ENCODE measurements around the gene IZUMO4.

IZUMO4 gene

GRCh38 chr19:2103045-2103707 is 6.5 kb downstream of the IZUMO4 start:
- TF ChIP-seq CTCF (conservative IDR thresholded peaks at IDR 0.05; ENCODE audit: low read depth, low read length), result no peak
- DNase-seq (ENCODE audit: low read depth), result no peak
- no peak overlapping the region for H3K4me3 ChIP-seq (ENCODE audit: low read length)

DNA sequence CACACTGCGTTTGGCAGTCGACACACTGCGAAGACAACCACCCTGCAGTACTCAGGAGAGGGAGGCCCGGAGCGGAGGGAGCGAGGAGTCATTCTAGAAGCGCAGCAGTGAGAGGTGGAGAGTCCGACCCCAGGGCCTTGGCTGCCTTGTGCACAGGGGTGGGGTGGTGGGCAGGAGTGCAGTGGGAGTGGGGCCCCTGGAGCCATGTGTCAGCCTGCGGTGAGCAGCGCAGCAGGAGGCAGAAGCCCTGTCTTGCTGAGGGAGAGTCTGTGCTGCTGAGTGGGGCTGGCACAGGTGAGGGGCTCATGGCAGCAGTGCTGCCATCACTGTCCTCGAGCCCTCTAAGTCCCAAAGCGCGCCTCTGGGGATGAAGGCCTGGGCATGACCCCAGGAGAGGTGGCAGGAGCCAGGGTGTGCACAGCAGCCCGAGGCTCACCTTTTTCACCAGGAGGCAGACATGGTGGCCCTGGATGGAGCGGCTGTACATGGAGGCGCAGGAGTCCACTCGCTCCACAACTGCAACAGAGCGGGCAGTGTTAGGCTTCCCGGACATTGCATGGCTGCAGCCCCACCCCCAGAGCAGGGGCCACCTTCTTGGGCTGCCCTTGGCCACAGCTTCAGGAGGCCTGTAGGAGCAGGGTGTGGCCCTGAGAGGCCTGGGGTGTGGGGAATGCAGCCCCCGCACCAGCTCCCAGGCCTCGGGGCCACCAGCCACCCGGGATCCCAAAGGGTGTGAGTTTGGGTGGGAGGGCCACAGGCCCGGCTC is 11.7 kb downstream of the IZUMO4 start:
- TF ChIP-seq CTCF (conservative IDR thresholded peaks at IDR 0.05; ENCODE audit: low read depth, low read length), result no peak
- no peak overlapping the region for H3K4me3 ChIP-seq (ENCODE audit: low read length)
- no peak for DNase-seq (ENCODE audit: low read depth)

- H3K4me3 ChIP-seq (ENCODE audit: low read length), result no peak overlapping the region
- DNase-seq (ENCODE audit: low read depth), result no peak
- no peak for TF ChIP-seq CTCF (conservative IDR thresholded peaks at IDR 0.05; ENCODE audit: low read depth, low read length)
These were observed 12.5 kb downstream of the IZUMO4 start for GRCh38 chr19:2109046-2109864.

DNA sequence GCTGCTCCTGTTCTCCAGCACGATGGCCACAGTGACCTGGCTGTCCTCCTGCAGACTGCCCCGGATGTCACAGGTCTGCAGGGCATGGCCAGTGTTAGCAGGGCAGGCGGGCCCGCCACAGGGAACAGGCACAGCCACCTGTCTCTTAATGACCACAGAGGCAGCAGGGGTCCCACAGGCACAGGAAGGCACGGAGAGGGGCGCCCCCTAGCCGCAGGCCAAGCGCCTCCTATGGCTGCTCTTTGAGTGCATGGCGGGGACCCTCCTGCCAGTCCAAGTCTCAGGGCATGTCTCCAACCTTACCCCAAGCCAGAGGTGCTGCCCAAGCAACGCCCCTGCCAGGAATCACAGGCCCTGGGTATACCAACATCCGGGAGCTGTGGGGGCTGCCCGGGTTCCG is 14.1 kb downstream of the IZUMO4 start:
- H3K4me3 ChIP-seq (ENCODE audit: low read length), result no peak overlapping the region
- peak; percentile 27 for TF ChIP-seq CTCF (conservative IDR thresholded peaks at IDR 0.05; ENCODE audit: low read depth, low read length)
- DNase-seq (ENCODE audit: low read depth), result no peak

- no peak for TF ChIP-seq CTCF (conservative IDR thresholded peaks at IDR 0.05; ENCODE audit: low read depth, low read length)
- no peak overlapping the region for H3K4me3 ChIP-seq (ENCODE audit: low read length)
- no peak for DNase-seq (ENCODE audit: low read depth)
These were observed 14.7 kb downstream of the IZUMO4 start for GRCh38 chr19:2111425-2111824.

DNA sequence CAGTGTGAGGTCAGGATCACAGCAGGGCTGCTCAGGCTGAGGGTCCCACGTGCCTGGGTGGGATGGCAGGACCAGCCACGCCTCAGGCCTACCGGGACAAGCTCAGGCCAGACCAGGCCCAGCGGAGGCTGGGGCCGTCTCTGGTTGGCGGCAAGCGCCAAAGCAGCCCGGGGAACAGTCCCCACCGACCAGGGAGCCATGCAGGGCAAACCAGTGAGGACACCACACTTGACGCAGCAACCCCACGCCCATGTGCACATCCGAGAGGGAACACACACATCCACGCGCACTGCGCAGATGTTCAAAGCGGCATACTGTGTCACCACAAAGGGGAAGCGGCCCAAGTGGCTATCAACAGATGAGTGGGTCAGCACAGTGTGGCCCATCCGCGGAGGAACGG is 15.2 kb downstream of the IZUMO4 start:
- no peak for DNase-seq (ENCODE audit: low read depth)
- no peak for TF ChIP-seq CTCF (conservative IDR thresholded peaks at IDR 0.05; ENCODE audit: low read depth, low read length)
- H3K4me3 ChIP-seq (ENCODE audit: low read length), result no peak overlapping the region

Data from retinal pigment epithelial cell (primary cell).